Choroid plexus epithelial cell (primary cell): ENCODE results near the gene ATP13A4.
"Not testable (repeated sequence)": the region's sequence is repeated elsewhere in the genome, so short reads cannot be mapped to it uniquely, and the experiment has no call there.

Source experiments
- DNase-seq: peaks from one replicate; pipeline ENCODE4 v3.0.0-alpha.2; 2010; ENCODE audit warnings: low read depth
- H3K4me3 ChIP-seq: 2 replicates; pipeline ENCODE4 v1.5.1; 2011; ENCODE audit warnings: low read depth, mild to moderate bottlenecking, control low read depth, low read length, moderate library complexity
- CTCF ChIP-seq: conservative IDR thresholded peaks from 2 replicates; pipeline ENCODE4 v1.5.1; 2011; ENCODE audit warnings: low read depth, mild to moderate bottlenecking, control low read depth, inconsistent platforms, low read length, moderate library complexity

Gene ATP13A4

GRCh38 chr3:193546129-193546528 lies 8.6 kb downstream of the ATP13A4 start:
- no peak overlapping the region for H3K4me3 ChIP-seq
- TF ChIP-seq CTCF, result no peak
- DNase-seq, result no peak

DNA sequence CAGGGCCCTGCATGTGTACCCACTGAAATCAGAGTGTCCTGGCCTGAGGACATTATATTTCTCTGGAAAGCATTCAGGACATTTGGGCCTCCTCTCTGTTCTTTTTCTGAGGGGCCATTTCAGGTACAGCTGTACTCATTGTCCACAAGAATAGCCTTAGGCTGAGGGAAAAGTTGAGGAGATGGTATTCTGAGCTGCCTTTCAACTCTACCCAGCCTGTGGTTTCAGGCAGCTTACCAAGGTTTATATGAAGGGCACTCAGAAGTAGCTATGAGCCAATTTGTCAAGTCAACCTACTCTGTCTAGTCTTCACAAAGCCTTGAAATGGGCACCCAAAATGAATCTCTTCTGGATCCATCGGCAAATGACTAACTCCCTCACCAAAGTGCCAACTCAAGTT lies 9.4 kb downstream of the ATP13A4 start:
- TF ChIP-seq CTCF, result no peak

DNA sequence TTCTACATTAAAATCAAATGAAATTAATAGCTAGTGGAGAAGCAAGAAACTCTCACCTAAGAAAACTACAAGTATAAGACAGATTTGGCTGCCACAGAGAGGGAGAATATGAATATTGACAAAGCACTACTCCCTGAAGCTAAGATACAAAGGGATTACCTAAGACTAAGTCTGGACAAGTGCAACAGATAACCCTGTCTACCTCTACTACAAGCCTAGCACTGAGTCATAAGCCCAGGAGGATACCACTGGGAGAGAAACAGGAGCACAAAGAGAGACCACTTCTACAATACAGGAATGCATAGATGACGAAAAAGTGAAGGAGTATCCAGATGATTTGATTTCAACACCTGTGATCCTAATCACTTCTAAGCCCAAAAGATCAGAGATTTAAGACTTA lies 10.4 kb downstream of the ATP13A4 start:
- no peak overlapping the region for H3K4me3 ChIP-seq
- no peak for TF ChIP-seq CTCF
- no peak for DNase-seq

More for the DNA sequence above, 9.4 kb downstream of the ATP13A4 start:
- no peak overlapping the region for H3K4me3 ChIP-seq
- DNase-seq, result no peak

GRCh38 chr3:193530231-193531165 lies 24.2 kb downstream of the ATP13A4 start:
- no peak for TF ChIP-seq CTCF
- DNase-seq, result no peak

GRCh38 chr3:193526085-193526484 lies 28.6 kb downstream of the ATP13A4 start:
- not testable (repeated sequence) for DNase-seq, H3K4me3 ChIP-seq

More at GRCh38 chr3:193530231-193531165, 24.2 kb downstream of the ATP13A4 start:
- no peak overlapping the region for H3K4me3 ChIP-seq

DNA sequence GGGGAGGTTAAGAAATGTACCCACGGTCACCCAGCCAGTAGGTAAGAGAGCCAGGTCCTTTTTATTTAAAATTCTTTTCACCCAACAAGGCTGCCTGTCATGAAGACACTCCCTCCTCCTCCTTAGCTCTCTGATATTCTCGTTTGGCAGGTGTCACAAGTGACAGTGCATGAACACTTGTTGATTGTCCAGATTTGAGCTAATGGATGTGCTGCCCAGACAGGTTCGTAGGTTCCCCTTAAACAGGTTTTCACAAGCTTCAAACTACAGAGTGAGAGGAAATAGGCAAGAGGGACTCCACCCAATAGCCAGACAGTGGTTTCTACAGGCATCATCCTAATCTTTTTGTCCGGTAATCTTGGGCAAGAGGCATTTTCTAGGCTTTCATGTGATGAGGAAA lies 32.2 kb downstream of the ATP13A4 start:
- no peak for TF ChIP-seq CTCF
- DNase-seq, result no peak
- no peak overlapping the region for H3K4me3 ChIP-seq

DNA sequence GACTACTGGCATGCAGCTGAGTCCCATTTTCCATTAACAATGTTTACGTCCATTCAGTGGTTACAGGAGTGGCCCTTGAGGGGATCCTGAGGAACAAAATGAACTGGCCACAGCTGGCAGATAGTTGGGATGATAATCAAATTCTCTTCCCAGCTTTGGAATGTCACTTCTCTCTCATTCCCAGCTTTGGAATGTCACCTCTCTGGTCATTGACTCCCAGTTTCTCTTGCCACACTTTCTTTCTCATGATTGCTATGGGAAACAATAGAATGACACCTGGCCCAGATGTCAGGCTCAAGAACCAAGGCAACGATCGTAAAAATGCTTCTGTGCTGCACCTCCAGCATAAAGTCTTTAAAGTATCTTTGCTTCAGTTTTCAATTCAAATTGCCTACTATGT lies 34.0 kb downstream of the ATP13A4 start:
- TF ChIP-seq CTCF, result no peak
- no peak overlapping the region for H3K4me3 ChIP-seq
- no peak for DNase-seq
